Jurkat, Clone E6-1 (cell line): Measurements from ENCODE around the gene TMEM185B.

Source experiments
- DNase-seq: peaks from one replicate; pipeline ENCODE4 v3.0.0-alpha.2; 2011; ENCODE audit warnings: low read depth, low spot score
- H3K4me3 ChIP-seq: 2 replicates; pipeline ENCODE4 v1.5.1; 2011; ENCODE audit warnings: mild to moderate bottlenecking, low read length, control low read depth, moderate library complexity

Gene TMEM185B

DNA sequence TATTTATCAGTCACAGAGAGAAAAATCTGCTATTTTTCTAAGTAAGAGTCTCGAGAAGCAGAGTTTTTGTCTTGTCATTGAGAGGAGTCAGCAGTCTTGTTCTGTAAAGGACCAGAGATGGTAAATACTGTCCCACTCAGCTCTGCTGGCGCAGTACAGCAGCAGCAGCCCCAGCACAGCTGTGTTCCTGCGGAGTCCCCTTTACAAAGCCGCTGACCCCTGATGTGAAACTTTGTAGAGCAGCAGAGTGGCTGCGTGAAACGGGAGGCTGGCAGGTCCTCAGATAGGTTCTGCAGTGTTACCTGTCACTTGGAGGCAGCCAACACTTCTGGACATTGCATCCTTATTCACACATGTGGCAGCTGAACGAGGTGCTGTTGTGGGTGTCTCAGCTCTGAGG lies 45.2 kb downstream of the TMEM185B start:
- no peak overlapping the region for H3K4me3 ChIP-seq

DNA sequence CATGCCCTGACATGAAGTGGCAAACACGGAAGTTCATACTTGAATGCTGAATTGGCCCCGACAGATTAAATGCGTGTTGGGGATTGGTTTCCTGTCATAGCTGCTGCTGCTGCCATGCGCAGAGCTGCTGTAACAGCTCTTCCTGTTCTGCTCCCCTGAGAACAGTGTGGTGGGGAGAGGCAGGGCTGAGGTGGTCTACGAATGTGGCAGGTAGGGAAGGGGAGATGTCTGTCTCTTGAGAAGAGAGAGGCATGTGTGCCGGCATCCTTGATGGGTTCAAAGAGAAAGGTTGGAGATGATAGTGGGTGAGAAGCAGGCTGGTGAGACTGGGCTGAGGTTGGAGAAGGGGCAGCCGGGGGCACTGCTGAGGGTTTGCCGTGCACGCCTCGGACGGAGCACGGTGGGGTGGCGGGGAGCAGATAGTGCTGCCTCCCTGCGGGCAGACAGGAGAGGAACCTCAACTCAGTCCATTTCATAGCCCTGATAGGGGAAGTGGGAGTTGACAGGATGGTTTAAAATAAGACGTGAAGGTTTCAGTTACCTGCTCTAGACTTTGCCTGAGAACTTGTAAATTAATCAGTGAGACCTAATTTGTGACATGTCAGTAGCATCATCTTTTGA lies 46.1 kb downstream of the TMEM185B start:
- DNase-seq = peak; percentile 93
- H3K4me3 ChIP-seq = peak overlapping the region; percentile 64

More for the DNA sequence above, 45.2 kb downstream of the TMEM185B start:
- no peak for DNase-seq

- peak overlapping the region; percentile 64 for H3K4me3 ChIP-seq
- DNase-seq = no peak
Measured at GRCh38 chr2:120176526-120176925, 46.7 kb downstream of the TMEM185B start.

- DNase-seq = peak; percentile 58
- no peak overlapping the region for H3K4me3 ChIP-seq
Measured at GRCh38 chr2:120174963-120175581, 48.1 kb downstream of the TMEM185B start.
